NCI-H748 treated with DMSO at 0.1 percent for 48 hours (cell line): Measurements from ENCODE around the gene CLTCL1.
A peak's percentile ranks its signal among the peaks of the same experiment; 100 is the strongest.
"Not testable (repeated sequence)": the region's sequence is repeated elsewhere in the genome, so short reads cannot be mapped to it uniquely, and the experiment has no call there.

Experiments used
- DNase-seq: peaks from one replicate; lab custom pipeline; 2025; lab: John Stamatoyannopoulos, UW

The CLTCL1 gene

DNA sequence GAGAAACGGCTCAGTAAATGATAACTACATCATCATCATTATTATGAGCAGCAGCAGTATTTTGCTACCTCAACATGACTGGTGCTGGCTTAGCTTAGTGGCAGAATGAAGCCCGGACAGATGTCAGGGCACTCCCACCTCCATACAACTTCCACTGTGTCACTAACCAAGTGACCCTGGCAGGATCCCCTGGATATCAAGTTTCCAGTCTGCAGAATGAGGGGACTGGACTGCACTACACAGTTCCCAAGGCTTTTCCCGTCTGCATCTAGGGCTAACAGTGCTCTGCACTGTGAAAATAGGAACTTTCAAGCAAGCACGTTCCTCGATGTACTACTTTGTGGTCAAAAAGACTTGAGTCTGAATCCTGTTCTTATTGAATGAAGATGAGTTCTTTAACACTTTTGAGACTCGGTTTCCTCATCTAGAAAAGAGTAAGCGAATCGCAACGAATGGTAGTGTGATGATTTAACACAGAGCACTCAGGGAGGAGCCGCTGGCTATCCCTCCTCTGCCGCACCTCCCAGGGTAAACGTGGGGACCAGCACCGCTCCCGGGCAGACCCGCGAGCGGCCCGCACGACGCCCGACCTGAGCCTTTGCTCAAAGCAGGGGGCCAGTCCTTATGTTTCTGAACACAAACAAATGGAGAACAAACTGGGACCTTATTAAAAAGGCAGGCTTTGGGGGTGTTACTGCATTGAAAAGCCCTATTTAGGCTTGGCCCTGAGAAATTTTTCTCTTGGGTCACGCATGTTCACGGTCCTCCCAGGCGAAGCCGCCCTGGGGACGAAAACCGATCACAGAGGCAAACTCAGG is 910 bp downstream of the CLTCL1 start:
- DNase-seq = no peak

DNA sequence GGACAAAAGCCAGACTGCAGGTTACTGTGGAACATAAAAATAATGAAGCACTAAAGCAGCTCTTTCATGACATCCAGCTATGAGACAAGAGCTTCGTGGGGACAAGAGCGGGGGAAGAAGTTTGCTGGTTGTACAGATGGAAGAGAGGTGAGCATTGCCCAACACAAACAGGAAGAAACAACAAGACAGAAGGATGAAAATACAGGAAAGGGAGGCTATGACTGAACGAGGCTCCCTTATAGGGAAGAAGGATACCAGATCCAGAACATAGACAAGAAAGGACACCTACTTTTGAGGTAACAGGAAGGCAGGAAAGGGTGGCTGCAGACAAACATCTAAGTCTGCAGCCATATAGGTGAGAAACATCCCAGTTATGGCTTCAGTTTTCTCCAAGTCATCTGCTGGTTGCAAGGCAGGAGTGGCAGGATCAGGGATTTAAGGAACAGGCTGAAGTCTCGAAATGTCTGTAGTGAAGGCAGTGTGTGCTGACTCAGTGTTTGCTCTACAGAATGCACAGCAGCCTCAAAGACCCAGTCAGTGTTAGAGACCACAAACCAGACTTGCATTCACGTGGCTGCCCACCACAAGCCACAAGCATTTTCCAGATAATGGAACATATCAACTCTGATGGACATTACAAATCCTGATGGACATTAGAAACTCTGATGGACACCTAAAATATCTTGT is 1.9 kb downstream of the CLTCL1 start:
- DNase-seq = no peak

DNA sequence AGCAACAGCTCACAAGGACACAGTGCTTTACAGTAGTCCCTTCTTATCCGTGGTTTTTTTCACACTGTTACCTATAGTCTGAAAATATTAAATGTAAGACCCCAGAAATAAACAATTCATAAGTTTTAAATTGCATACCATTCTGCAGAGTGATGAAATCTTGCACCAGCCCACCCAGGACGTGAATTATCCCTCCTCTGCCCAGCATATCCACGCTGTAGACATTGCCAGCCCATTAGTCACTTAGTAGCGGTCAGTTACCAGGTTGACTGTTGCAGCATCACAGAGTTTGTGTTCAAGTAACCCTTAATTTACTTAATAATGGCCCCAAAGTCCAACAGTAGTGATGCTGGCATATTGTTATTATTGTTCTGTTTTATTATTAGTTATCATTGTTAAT is 3.6 kb downstream of the CLTCL1 start:
- no peak for DNase-seq

DNA sequence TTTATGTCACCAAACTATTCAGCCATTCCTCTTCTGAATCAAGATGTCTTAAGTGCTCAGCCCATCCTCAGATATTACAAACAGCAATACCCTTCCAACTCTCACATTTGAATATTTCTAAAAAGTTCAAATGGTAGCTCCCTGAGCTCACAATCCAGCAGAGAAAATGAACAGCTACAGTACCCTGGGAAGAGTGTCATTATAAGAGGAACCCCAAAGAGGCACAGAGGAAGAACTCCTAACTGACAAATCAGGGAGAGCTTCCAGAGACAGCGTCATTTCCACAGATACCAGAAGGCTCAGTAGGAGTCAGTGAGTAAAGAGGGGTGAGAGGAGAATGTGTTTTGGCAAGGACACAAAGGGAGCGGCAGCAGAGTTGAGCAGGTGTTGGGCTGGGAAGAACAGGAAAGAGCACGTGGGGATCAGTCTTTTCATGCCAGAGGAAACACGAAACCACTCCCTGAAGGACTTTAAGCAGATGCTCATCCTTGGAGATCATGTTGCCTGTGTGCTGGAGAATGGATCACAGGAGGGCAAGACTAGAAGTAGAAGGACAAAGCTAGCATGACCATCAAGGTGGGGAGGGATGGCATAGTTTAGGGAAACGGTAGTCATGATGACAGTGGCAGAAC is 4.3 kb downstream of the CLTCL1 start:
- peak; percentile 52 for DNase-seq

DNA sequence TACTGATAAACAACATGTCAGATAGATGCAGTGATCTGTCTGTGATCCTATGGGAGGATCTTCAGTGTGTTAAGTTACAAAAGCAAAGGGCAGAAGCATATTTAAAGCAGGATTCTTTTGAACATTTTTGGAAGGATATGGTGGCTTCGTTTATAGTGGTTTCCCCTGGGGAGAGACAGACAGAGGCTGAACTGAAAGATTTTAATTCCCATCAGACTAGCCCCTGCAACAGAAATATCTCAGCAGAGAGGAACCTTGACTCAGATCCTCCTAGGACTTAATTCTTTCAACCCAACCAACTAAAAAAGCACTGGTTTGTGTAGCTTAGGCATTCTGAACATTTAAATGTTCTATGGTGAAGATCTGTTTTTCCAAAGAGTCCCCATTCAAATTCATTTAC is 5.7 kb downstream of the CLTCL1 start:
- DNase-seq = no peak

DNA sequence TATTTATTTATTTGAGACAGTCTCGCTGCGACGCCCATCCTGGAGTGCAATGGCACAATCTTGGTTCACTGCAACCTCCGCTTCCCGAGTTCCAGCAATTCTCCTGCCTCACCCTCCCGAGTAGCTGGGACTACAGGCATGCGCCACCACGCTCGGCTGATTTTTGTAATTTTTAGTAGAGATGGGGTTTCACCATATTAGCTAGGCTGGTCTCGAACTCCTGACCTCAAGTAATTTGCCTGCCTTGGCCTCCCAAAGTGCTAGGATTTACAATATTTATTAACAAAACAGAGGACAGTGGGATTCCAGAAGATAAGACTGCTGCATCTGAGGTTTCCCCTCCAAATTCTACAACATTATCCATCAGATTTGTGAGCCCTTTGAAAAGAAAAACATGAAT is 12.4 kb downstream of the CLTCL1 start:
- not testable (repeated sequence) for DNase-seq

DNA sequence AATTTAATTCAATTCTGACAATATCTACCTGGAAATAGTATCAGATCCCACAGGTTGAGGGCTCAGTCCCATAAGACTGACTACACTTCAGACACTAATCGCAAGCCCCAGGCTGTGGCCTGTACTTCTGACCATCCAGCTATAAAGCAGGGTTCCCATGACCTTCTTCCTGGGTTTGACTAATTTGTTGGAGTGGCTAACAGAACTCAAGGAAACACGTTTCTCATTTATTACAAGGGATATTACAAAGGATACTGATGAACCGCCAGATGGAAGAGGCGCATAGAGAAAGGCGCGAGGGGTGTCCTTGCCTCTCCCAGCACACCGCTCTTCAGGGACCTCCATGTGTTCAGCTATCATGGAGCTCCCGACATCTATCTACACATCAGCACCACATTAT is 13.7 kb downstream of the CLTCL1 start:
- DNase-seq = no peak

DNA sequence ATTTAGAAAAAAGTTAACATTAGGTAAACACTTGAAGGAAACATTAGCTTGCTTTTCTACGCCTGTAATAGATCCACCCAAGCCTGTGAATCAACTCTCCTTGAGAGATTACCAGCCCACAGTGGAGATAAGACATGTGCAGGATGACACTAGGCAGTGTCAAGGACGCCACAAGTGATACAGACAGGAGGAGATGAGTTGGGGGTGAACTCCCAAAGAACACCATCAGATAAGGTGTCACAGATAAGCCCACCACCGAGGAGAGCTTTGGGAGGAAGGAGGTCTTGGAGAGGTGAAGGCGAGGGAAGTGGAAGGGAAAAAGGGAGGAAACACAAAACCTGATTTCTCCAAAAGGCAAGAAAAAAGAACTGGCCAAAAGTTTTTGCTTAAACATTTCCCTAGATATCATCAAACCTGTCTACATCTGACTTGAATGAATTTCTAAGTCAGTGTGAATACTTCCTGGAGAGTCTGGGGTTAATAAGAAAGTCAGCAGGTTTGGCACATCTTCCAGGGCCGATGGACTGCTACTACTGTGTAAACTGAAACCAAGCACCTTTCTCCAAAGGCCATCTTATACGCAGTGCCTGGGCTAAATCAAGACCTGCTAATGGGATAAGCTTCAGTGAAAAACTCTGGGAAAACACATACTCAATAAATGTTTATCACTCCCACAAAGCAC is 15.5 kb downstream of the CLTCL1 start:
- no peak for DNase-seq

DNA sequence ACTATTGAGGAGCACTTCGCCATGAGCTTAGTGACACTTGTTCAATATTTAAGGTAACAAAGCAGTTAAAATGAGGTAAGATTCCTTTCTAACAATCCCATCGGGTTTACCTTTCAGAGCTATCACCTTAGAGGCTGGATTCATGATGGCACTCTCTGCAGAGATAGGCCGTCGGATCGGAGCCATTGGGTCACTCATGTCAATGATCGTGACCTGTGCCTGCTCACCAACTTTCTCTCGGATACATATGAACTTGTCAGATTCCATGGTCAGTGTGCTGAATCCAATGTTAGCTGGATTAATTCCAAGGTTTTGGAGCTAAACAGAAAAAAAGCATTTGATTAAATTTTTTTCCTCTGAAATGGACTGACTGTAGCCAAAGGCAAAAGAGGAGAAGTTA is 16.0 kb downstream of the CLTCL1 start:
- no peak for DNase-seq

DNA sequence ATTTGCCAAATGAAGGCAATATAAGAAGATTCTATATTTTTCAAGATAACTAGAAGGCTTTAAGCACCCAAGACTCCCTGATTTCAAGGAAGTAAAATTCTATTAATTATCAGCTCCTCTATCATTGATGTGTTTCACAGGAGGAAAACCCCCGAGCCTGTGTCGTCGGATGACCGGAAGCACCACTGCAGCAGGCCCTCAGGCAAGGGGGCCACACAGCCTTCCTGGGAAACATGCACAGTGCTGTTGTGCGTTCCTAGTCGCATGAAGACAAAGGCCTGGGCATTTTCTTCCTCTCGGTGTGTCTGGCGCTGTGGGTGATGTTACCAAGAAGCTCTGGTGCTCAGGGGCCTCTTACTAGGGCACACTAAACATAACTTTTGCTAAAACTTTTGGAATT is 16.4 kb downstream of the CLTCL1 start:
- DNase-seq = no peak

DNA sequence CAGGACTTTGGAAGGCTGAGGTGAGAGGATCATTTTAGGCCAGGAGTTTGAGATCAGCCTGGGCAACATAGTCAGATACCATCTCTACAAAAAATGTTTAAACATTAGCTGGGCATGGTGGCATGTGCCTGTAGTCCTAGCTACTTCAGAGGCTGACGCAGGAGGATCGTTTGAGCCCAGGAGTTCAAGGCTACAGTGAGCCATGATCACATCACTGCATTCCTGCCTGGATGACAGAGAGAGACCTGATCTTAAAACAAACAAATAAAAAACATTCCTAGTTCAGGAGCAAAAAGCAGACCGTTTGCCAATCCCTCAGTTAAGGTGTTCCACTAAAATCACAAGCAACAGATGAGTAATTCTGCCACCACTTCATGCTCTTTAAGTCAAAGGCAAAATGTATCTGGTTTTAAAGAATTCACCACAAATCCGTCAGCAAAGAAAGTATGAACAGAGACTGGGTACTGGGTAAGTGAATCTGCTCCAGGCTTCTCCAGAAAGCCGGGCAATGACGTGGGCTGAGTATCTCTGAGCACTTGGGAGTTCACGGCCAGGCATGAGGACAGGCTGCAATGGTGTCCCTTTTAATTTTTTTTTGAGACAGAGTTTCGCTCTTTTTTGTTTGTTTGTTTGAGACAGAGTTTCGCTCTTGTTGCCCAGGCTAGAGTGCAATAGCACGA is 19.5 kb downstream of the CLTCL1 start:
- DNase-seq = no peak

DNA sequence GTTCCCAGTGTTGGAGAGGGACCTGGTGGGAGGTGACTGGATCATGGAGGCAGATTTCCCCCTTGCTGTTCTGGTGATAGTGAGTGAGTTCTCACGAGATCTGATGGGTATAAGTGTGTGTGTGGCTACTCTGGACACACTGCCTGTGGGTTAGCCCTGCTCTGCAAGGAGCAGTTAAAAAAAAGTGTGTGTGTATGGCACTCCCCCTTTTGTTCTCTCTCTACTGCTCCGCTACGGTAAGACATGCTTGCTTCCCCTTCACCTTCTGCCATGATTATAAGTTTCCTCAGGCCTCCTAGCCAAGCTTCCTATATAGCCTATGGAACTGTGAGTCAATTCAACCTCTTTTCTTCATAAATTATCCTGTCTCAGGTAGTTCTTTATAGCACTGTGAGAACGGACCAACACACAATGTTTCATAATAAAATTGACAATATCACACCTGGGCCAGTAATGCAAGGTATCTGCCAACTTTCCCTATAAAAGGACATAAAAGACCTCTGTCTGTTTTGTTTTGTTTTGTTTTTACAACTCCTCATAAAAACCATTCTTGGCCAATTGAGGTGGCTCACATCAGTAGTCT is 20.2 kb downstream of the CLTCL1 start:
- DNase-seq = no peak

DNA sequence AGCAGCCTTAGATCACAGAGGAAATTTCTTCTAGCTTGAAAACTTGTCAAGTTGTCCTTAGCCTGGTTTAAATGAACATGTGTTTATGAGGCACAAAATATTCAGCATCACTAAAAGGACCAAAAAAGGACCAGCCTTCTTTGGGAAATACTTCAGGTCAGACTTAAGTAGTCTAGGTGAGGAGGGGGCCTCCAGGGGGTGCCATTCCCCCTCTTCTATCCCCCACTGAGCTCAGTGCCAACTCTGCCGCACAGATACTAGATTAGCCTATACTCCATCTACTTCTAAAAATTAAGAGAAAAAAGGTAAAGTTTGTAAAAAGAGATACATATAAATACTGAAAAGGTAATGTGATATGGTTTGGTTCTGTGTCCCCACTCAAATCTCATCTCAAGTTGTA is 20.6 kb downstream of the CLTCL1 start:
- DNase-seq = no peak

DNA sequence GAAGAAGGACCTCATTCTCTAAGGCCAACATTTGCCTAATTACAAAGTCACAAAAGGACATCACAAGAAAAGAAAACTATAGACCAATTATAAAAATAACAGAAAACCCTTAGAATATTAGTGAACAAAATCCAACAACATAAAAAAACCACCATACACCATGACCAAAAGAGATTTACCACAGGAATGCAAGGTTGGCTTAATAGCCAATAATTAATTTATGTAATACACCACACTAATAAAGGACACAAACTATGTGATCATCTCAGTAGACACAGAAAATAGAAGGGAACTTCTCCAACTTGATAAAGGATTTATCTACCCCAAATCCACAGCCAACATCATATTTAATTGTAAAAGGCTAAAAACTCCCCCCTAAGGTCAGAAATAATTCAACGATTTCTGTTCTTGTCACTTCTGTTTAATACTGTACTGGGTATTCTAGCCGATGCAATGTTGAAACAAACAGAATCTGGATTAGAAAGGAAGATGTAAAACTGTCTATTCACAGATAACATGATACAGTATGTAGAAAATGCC is 24.9 kb downstream of the CLTCL1 start:
- no peak for DNase-seq

DNA sequence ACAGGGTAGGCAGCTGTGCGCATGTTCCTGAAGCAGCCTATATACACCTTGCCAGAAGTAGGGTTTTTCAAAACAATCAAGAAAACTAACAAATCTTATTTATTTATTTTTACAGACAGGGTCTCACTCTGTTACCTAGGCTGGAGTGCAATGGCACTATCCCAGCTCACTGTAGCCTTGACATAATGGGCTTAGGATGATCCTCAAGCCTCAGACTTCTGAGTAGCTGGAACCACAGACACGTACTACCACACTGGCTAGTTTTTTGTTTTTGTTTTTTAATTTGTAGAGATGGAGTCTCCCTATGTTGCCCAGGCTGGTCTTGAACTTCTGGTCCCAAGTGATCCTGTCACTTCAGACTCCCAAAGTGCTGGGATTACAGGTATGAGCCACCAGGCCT is 25.7 kb downstream of the CLTCL1 start:
- DNase-seq = no peak

DNA sequence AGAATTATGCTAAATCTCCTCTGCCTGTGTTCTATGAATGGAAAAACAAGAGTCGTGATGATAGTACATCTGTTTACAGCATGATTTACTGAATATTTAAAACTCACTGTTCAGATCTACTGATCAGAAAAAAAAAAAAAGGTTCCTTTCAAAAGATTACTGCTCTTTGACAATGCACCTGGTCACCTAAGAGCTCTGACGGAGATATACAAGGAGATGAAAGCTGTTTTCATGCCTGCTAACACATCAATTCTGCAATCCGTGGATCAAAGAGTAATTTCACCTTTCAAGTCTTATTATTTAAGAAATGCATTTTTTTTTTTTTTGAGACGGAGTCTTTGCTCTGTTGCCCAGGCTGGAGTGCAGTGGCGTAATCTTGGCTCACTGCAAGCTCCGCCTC is 30.7 kb downstream of the CLTCL1 start:
- DNase-seq = no peak

DNA sequence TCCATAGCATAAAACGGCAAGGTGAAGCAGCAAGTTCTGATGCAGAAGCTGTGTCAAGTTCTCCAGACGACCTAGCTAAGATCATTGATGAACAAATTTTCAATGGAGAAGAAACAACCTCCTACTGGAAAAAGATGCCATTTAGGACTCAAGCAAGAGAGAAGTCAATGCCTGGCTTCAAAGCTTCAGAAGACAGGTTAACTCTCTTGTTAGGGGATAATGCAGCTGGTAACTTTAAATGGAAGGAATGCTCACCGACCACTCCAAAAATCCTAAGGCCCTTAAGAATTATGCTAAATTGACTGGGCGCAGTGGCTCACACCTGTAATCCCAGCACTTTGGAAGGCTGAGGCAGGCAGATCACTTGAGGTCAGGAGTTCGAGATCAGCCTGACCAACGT is 31.3 kb downstream of the CLTCL1 start:
- DNase-seq = no peak

DNA sequence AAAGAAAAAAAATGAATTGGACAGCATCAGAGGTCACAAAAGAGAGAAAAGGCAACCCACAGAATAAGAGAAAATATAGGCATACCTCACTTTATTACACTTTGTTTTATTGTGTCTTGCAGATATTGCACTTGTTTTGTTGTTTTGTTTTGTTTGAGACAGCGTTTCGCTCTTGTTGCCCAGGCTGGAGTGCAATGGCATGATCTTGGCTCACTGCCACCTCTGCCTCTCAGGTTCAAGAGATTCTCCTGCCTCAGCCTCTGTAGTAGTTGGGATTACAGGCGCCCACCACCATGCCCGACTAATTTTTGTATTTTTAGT is 32.6 kb downstream of the CLTCL1 start:
- not testable (repeated sequence) for DNase-seq

DNA sequence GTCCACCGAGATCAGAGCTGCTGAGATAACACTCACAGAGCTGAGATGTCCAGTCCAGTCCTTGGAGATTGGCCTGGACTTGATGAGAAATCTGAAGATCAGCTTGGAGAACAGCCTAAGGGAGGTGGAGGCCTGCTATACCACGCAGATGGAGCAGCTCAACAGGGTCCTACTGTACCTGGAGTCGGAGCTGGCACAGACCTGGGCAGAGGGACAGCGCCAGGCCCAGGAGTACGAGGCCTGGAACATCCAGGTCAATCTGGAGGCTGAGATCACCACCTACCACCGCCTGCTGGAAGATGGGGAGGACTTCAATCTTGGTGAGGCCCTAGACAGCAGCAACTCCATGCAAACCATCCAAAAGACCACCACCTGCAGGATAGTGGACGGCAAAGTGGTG is 33.1 kb downstream of the CLTCL1 start:
- DNase-seq = no peak

DNA sequence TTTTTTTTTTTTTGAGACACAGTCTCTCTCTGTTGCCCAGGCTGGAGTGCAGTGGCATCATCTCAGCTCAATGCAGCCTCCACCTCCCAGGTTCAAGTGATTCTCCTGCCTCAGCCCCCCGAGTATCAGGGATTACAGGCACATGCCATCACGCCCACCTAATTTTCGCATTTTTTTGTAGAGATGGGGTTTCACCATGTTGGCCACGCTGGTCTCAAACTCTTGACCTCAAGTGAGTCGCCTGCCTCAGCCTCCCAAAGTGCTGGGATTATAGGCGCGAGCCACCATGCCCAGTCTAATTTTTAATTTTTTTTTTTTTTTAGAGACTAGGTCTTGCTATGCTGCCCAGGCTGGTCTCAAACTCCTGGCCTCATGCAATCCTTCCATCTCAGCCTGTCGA is 35.2 kb downstream of the CLTCL1 start:
- not testable (repeated sequence) for DNase-seq

DNA sequence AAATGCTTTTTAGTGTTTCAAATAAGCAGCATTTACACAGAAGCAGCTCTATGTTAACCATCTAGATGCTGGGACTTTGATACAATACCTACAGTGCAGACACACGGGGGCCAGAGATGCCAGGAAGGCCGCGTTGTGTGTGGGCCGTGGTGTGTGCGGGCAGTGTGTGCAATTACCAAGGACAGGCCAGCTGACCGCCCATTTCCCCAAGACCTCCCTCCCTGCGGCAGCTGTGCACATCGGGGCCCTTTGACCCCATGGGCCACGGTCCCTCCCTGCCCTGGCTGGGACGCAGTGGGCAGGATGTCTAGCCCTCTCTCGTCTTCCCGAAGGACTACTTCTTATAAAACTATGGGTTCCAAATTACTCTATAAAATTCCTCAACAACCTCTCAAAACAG is 38.4 kb downstream of the CLTCL1 start:
- DNase-seq = no peak
